Measurements from ENCODE around the gene C17orf114.

C17orf114 gene

GRCh38 chr17:4823373-4824089, 21.4 kb upstream of the C17orf114 start:
- no peak for DNase-seq (ENCODE audit: low read depth, low spot score)

- no peak for DNase-seq (ENCODE audit: low read depth, low spot score)
These were observed 20.7 kb upstream of the C17orf114 start for GRCh38 chr17:4822835-4823234.

DNA sequence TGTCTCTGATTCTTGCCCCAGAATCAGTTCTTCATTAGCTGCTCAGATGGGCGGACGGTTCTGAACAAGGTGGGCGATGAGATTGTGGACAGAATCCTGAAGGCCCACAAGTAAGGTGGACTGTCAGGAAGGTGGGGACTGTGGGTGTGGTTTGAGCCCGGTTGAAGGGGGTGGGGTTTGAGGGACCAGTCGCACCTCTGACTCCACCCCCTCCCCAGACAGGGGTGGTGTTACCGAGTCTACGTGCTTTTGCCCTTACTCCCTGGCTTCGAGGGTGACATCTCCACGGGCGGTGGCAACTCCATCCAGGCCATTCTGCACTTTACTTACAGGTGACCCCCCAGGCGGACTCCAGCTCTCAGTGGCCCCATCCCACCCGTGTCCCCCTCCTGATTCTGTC, 16.1 kb upstream of the C17orf114 start:
- DNase-seq (ENCODE audit: low read depth, low spot score), result no peak

- no peak for DNase-seq (ENCODE audit: low read depth, low spot score)
These were observed 14.7 kb upstream of the C17orf114 start for GRCh38 chr17:4816826-4817225.

- DNase-seq (ENCODE audit: low read depth, low spot score), result no peak
These were observed 13.0 kb upstream of the C17orf114 start for GRCh38 chr17:4815043-4815675.

- no peak for DNase-seq (ENCODE audit: low read depth, low spot score)
These were observed 10.6 kb upstream of the C17orf114 start for GRCh38 chr17:4812690-4813089.

GRCh38 chr17:4811471-4811870, 9.3 kb upstream of the C17orf114 start:
- DNase-seq (ENCODE audit: low read depth, low spot score), result no peak

- DNase-seq (ENCODE audit: low read depth, low spot score), result no peak
These were observed 8.7 kb upstream of the C17orf114 start for GRCh38 chr17:4810696-4811290.

- DNase-seq (ENCODE audit: low read depth, low spot score), result no peak
These were observed 6.2 kb upstream of the C17orf114 start for GRCh38 chr17:4808378-4808767.

GRCh38 chr17:4807605-4808377, 5.7 kb upstream of the C17orf114 start:
- DNase-seq (ENCODE audit: low read depth, low spot score), result no peak

DNA sequence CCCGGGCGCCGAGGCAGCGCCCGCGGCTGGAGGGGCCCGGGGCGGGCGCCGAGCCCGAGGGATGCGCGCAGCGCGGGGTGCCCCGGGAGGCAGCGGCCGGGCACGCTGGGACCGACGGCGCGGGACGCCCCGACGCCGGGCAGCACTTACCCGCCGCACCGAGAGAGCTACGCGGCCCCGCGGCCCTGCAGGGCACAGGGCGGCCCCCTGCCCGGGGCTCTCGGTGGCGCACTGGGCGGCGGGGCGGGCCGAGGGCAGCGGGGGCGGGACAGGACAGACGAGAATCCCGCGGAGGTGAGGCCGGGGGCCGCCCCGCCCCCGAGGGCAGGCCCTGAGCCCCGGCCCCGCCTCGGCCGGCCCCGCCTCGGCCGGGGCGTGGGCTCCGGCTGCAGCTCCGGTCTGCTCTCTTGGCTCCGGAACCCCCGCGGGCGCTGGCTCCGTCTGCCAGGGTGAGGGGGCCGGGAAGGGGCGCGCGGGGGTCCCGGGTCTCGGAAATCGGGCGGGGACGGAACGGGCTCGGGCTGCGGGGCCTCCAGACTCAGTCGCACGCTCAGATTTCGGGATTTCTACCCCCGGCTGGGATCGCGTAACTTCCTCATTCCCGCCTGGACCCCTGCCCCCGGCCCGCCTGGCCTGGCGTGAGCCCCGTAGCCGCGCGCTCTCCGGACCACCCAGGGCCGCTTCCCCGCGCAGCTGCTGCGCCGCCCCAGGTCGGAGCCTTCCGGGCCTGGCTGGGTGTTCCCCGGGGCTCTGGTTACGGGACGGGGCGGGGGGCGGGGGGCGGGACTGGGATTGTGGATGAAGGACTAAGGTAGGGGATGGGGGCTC, 4.9 kb upstream of the C17orf114 start, which contains the start of gene PLD2:
PLD2 (plus strand) TSS at position 376 of the 828 bp plus-strand sequence. CDS start 621 bp downstream, outside the sequence.
- peak; percentile 69 for DNase-seq (ENCODE audit: low read depth, low spot score)

DNA sequence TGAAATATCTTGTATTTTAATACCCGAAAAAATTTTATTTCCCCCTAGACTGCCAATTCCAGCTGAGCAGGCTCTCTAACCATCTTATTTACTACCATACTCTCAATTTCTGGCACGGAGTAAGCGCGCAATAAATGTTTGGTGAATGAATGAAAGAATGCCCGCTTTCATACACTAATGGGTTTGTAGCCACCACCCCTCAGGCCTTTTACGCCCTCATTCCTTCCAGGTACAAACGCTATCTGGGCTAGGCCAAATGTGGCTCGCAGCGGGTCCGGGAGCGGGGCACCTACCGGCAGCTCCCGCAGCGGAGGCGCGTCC, 4.3 kb upstream of the C17orf114 start:
- no peak for DNase-seq (ENCODE audit: low read depth, low spot score)

DNA sequence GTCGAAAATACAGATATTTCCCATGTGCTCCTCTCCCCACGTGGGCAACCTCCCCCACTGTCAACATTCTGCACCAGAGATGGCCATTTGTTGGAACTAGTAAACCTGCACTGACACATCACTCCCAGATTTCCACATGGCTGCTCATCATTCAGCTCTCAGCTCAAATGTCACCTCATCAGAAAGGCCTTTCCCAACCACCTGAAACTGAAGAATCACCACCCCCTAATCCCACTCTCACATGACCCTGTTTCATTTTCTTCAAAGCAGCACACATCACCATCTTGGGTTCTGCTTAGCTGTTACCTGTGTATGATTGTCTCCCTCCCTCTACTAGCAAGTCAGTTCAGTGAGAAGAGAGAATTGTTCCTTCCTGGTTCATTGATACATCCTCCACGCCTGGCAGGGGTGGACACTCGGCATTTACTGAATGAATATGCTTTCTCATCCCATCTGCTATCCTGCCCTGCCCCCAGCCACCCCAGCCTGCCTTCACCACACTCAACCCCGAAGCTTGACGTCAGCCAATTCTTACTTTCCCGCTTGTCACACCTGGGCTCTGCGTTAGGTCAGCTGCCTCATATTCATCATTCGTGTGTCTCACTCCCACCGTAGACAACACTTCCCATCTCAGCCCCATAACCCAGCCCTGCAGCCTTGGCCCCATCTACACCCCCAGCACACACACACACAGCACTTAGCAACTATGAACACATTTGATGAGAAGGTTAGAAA, 1.5 kb downstream of the C17orf114 start:
- DNase-seq (ENCODE audit: low read depth, low spot score), result no peak

DNA sequence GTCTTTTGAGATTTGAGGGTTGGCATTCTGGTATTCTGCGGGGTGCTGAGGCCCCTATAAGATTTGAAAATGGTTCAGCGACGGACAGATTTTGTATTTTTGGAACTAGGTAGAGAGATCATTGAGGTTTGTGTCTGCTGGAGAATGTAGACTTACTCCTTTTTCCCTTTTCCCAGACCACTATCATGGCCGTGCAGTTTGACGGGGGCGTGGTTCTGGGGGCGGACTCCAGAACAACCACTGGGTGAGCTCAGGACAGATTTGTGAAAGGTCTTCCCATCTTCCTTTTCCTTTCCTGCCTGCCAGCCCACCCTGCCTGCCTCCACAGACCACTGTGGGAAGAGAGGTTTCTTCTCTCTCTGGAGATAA, 5.6 kb downstream of the C17orf114 start:
- no peak for DNase-seq (ENCODE audit: low read depth, low spot score)

GRCh38 chr17:4795168-4795567, 7.0 kb downstream of the C17orf114 start:
- DNase-seq (ENCODE audit: low read depth, low spot score), result no peak

DNA sequence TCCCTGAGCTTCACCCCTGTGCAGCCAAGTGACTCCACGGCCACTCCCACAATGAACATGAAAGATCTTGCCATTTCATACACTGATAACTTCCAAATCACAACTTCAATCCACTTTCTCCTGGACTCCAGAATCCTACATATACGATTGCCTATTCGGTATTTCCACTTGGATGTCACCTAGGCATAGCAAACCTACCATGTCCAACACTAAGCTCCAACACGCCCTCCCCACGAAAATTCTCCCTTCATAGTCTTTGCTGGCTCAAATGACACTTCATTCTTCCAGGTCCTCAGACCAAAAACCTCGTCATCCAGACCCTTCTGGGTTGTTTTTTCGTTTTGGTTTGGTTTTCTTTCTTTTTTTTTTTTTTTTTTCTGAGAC, 11.4 kb downstream of the C17orf114 start:
- no peak for DNase-seq (ENCODE audit: low read depth, low spot score)

- DNase-seq (ENCODE audit: low read depth, low spot score), result peak; percentile 53
These were observed 12.0 kb downstream of the C17orf114 start for GRCh38 chr17:4789951-4790704.

DNA sequence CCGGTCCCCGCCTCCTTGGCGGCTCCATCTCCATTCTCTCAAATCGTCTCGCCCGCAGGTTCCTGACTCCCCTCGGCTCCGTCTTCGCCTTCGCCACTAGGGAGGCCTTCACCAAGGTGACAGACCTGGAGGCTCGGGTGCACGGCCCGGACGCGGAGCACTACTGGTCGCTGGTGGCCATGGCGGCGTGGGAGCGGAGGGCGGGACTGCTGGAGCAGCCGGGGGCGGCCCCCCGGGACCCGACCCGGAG, 12.5 kb downstream of the C17orf114 start:
- peak; percentile 11 for DNase-seq (ENCODE audit: low read depth, low spot score)

- no peak for DNase-seq (ENCODE audit: low read depth, low spot score)
These were observed 13.1 kb downstream of the C17orf114 start, which contains the start of gene GLTPD2 for GRCh38 chr17:4788807-4789700. TSS of gene GLTPD2 (plus strand) at chr17:4788964. CDS start at chr17:4789012, 48 bp downstream.
